Heart left ventricle (tissue), 13 donors: ENCODE data around the gene POC1A.

Experiments
- CTCF ChIP-seq, 12 donors: fragments of 200-600 bp; sonication (generic) in 4 of 12; IDR thresholded peaks; one replicate each; pipeline versions ENCODE4 v1.5.0 to v1.8.0; 2018 to 2022; ENCODE audit warnings: antibody characterized with exemption in 12 of 12, mild to moderate bottlenecking in 5 of 12
- POLR2A ChIP-seq, 2 donors: fragments of 450-650 bp; IDR thresholded peaks; one replicate each; pipeline ENCODE4 v1.6.1; 2017; ENCODE audit warnings: antibody characterized with exemption in 2 of 2, mild to moderate bottlenecking in 2 of 2, moderate library complexity in 2 of 2
- donor health status: ischemic (EF 13 %, LVEDD 7.1; RV severe dilation, severe dysfunction).
- donor health status: DM: no; HTN: yes; CAD: no.
- donor health status: DM: no; HTN: no; CAD: no.
- donor health status: ischemic (EF 25% LVEDD 6.9; RV normal size, moderate dysfunction).
- donor health status: ischemic (EF 25% LVEDD 5.7; RV mildly dilated, moderate dysfunction).
- donor health status: ischemic (EF 35%, LVEDD 5.7; RV mildly dilated, moderate dysfunction).
- donor health status: nonischemic (EF 11% LVEDD 7.7; RV severe dilation, severe dysfunction).
- donor health status: DM: yes; HTN: yes; CAD: no.
- donor health status: PGD.
- donor health status: ischemic (EF 29% LVEDD 5.4; RV normal size, mild dysfunction).
- donor health status: nonischemic (EF 23%, LVEDD 6.1; RV moderate dilation, normal function).

- TF ChIP-seq POLR2A (IDR thresholded peaks at IDR 0.05) = no peak
- no peak for TF ChIP-seq CTCF (IDR thresholded peaks at IDR 0.05)
These were observed 76.3 kb downstream of the POC1A start for GRCh38 chr3:52077925-52078324.
